HCT116 (cell line): Measurements from ENCODE around the gene AGTPBP1. TPM values are rescaled to one million over a fixed set of nuclear protein-coding genes. Genes with fewer than 3 reads are reported as not detected.

ENCODE experiments used
- ATAC-seq: fragments of 200-7000 bp; cut with Tn5 transposase; 2 replicates; pipeline ENCODE4 v1.9.1; 2020; ENCODE audit warnings: mild to moderate bottlenecking, moderate library complexity
- BruUV-seq: library from RNA; stranded (reverse); fragments of 400-500 nt; replicated peaks from 2 replicates; lab custom pipeline; 2021; lab: Mats Ljungman, UMichigan
- CTCF ChIA-PET: fragments of 300-600 bp; sonication (Branson Sonifier 250); formaldehyde crosslinking; loops from one replicate; lab custom pipeline; 2021; ENCODE audit warnings: antibody characterized with exemption; lab: Charles Lee
- POLR2A ChIA-PET: fragments of 300-600, 350-600 bp; sonication (Branson Sonifier 250); formaldehyde crosslinking; loops from one replicate; lab custom pipeline; 2021; ENCODE audit warnings: antibody characterized with exemption; lab: Charles Lee
- RAD21 ChIA-PET, 2 experiments: fragments of 300-600 bp; sonication (Branson Sonifier 250); formaldehyde crosslinking; loops; one replicate each; lab custom pipeline; 2023; ENCODE audit warnings: low total read pairs in 2 of 2; ENCODE audit not compliant: uncharacterized antibody in 2 of 2, unreplicated experiment in 2 of 2, low non-redundant PET in 1 of 2; lab: Charles Lee
- DNase-seq: peaks from one replicate; pipeline ENCODE4 v3.0.0-alpha.2; 2010; ENCODE audit warnings: low read depth, low spot score
- H2AFZ ChIP-seq: fragments of 200-600 bp; shearing (Covaris generic), sonication (generic); 2 replicates; pipeline ENCODE4 v1.6.1; 2017; ENCODE audit warnings: low read depth, mixed run types, mixed read lengths, antibody characterized with exemption, low read length; ENCODE audit not compliant: poor library complexity, severe bottlenecking
- H3K27ac ChIP-seq: 2 replicates; pipeline ENCODE4 v1.5.1; 2012; ENCODE audit warnings: low read depth, low read length
- H3K27me3 ChIP-seq: fragments of 200-600 bp; sonication (generic); 2 replicates; pipeline ENCODE4 v1.6.1; 2016; ENCODE audit warnings: mixed run types, low read length, mixed read lengths; ENCODE audit not compliant: insufficient read depth
- H3K36me3 ChIP-seq, 2 experiments: fragments of 200-500 bp in 1 of 2; fragments of 200-600 bp in 1 of 2; sonication (Bioruptor generic) in 1 of 2; sonication (generic) in 1 of 2; 2 replicates each; pipeline versions ENCODE4 v1.5.1 to v1.6.1; 2014 to 2016; ENCODE audit warnings: low read length in 2 of 2, inconsistent platforms in 1 of 2, mixed read lengths in 1 of 2, mixed run types in 1 of 2; ENCODE audit not compliant: insufficient read depth in 2 of 2, control insufficient read depth in 1 of 2
- H3K4me1 ChIP-seq, 2 experiments: fragments of 200-600 bp in 1 of 2; sonication (generic) in 1 of 2; 2 replicates each; pipeline versions ENCODE4 v1.5.1 to v1.6.1; 2012 to 2017; ENCODE audit warnings: low read length in 2 of 2, inconsistent platforms in 1 of 2, mild to moderate bottlenecking in 1 of 2, mixed read lengths in 1 of 2, mixed run types in 1 of 2, moderate library complexity in 1 of 2; ENCODE audit not compliant: insufficient read depth in 2 of 2, control insufficient read depth in 1 of 2
- H3K4me2 ChIP-seq: fragments of 200-600 bp; sonication (generic); 2 replicates; pipeline ENCODE4 v1.6.1; 2017; ENCODE audit warnings: mixed run types, low read length, mixed read lengths
- H3K4me3 ChIP-seq, 2 experiments: fragments of 200-600 bp in 1 of 2; sonication (generic) in 1 of 2; replicated peaks in 1 of 2; 2 replicates each; pipeline ENCODE4 v1.5.1; 2011 to 2016; ENCODE audit warnings: low read length in 2 of 2, control low read depth in 1 of 2, low read depth in 1 of 2, mild to moderate bottlenecking in 1 of 2, mixed read lengths in 1 of 2, mixed run types in 1 of 2
- H3K79me2 ChIP-seq: fragments of 200-600 bp; sonication (generic); 2 replicates; pipeline ENCODE4 v1.6.1; 2017; ENCODE audit warnings: mild to moderate bottlenecking, mixed run types, low read length, moderate library complexity, mixed read lengths; ENCODE audit not compliant: insufficient read depth
- H3K9ac ChIP-seq: fragments of 200-600 bp; sonication (generic); 2 replicates; pipeline ENCODE4 v1.6.1; 2016; ENCODE audit warnings: low read length, mixed read lengths
- H3K9me2 ChIP-seq: fragments of 200-600 bp; sonication (generic), shearing (Covaris generic); 2 replicates; pipeline ENCODE4 v1.6.1; 2017; ENCODE audit warnings: mixed run types, mild to moderate bottlenecking, moderate library complexity; ENCODE audit not compliant: insufficient read depth
- H3K9me3 ChIP-seq, 2 experiments: fragments of 200-500 bp in 1 of 2; fragments of 200-600 bp in 1 of 2; sonication (Bioruptor generic) in 1 of 2; sonication (generic) in 1 of 2; 2 replicates each; pipeline ENCODE4 v1.6.1; 2014 to 2017; ENCODE audit warnings: low read length in 2 of 2, mixed read lengths in 2 of 2, inconsistent platforms in 1 of 2, low read depth in 1 of 2, mild to moderate bottlenecking in 1 of 2, mixed run types in 1 of 2, moderate library complexity in 1 of 2; ENCODE audit not compliant: control insufficient read depth in 1 of 2, insufficient read depth in 1 of 2
- H4K20me1 ChIP-seq: fragments of 200-600 bp; sonication (generic), shearing (Covaris generic); 2 replicates; pipeline ENCODE4 v1.6.1; 2017; ENCODE audit warnings: mixed run types, mild to moderate bottlenecking, moderate library complexity; ENCODE audit not compliant: insufficient read depth
- ATF3 ChIP-seq: IDR thresholded peaks from 2 replicates; pipeline ENCODE4 v1.6.1; 2012
- CBX3 ChIP-seq: IDR thresholded peaks from 2 replicates; pipeline ENCODE4 v1.6.1; 2012; ENCODE audit warnings: low read depth
- CEBPB ChIP-seq: IDR thresholded peaks from 2 replicates; pipeline ENCODE4 v1.6.1; 2012; ENCODE audit warnings: low read depth
- EGR1 ChIP-seq: IDR thresholded peaks from 2 replicates; pipeline ENCODE4 v1.6.1; 2012; ENCODE audit warnings: low read depth
- ELF1 ChIP-seq: IDR thresholded peaks from 2 replicates; pipeline ENCODE4 v1.6.1; 2012; ENCODE audit warnings: low read depth, borderline replicate concordance
- EZH2 ChIP-seq: fragments of 200-600 bp; sonication (generic); IDR thresholded peaks from 2 replicates; pipeline ENCODE4 v1.6.1; 2017; ENCODE audit warnings: antibody characterized with exemption, mixed run types
- EZH2phosphoT487 ChIP-seq: fragments of 200-600 bp; IDR thresholded peaks from 2 replicates; pipeline ENCODE4 v1.6.1; 2018; ENCODE audit warnings: antibody characterized with exemption, borderline replicate concordance
- MAX ChIP-seq: IDR thresholded peaks from 2 replicates; pipeline ENCODE4 v1.6.1; 2012
- POLR2AphosphoS5 ChIP-seq: IDR thresholded peaks from 2 replicates; pipeline ENCODE4 v1.6.1; 2011; ENCODE audit warnings: mild to moderate bottlenecking, low read depth, low read length, moderate library complexity
- RAD21 ChIP-seq: IDR thresholded peaks from 2 replicates; pipeline ENCODE4 v1.6.1; 2012; ENCODE audit warnings: low read depth, mild to moderate bottlenecking
- REST ChIP-seq: IDR thresholded peaks from 2 replicates; pipeline ENCODE4 v1.6.1; 2012; ENCODE audit warnings: low read depth
- SIN3A ChIP-seq: IDR thresholded peaks from 2 replicates; pipeline ENCODE4 v1.6.1; 2012; ENCODE audit warnings: low read depth
- SRF ChIP-seq: IDR thresholded peaks from 2 replicates; pipeline ENCODE4 v1.6.1; 2012; ENCODE audit warnings: low read depth
- YY1 ChIP-seq: IDR thresholded peaks from 2 replicates; pipeline ENCODE4 v1.6.1; 2011; ENCODE audit warnings: low read length, low read depth, moderate library complexity, mild to moderate bottlenecking; ENCODE audit not compliant: insufficient replicate concordance; ENCODE audit errors: extremely low read depth
- ZBTB33 ChIP-seq: IDR thresholded peaks from 2 replicates; pipeline ENCODE4 v1.6.1; 2011; ENCODE audit warnings: mild to moderate bottlenecking, low read length, moderate library complexity; ENCODE audit not compliant: insufficient replicate concordance; ENCODE audit errors: extremely low read depth
- ZFX ChIP-seq: fragments of 450-650 bp; IDR thresholded peaks from 2 replicates; pipeline ENCODE4 v1.6.1; 2017
- ZNF274 ChIP-seq: fragments of 200-500 bp; sonication (Bioruptor generic); IDR thresholded peaks from 2 replicates; pipeline ENCODE4 v1.6.1; 2014; ENCODE audit warnings: mild to moderate bottlenecking, low read depth, low read length, inconsistent platforms
- intact Hi-C: fragments of 100-400 bp; cut with micrococcal nuclease; formaldehyde crosslinking; loops from 2 replicates; pipeline ENCODE4 v1.10.0; 2022
- total RNA-seq: library from RNA; stranded (reverse); gene quantifications from one replicate; pipeline ENCODE4 v1.2.1, GENCODE V29; 2021; ENCODE audit not compliant: unreplicated experiment

The AGTPBP1 gene
- total RNA-seq, 1 experiment from 2014 or later = 17.4 TPM

GRCh38 chr9:85523202-85523601 is 218.6 kb downstream of the AGTPBP1 start:
- no TSS peak for BruUV-seq
- Histone ChIP-seq H3K79me2 (no peaks in the 10 kb centered on the region), H3K4me1 (no peaks in the 10 kb centered on the region), H4K20me1 (no peaks in the 10 kb centered on the region), H3K27me3 (no peaks in the 10 kb centered on the region), H3K36me3 (no peaks in the 10 kb centered on the region; a peak in 1 of 4 replicates), H3K9me2 (no peaks in the 10 kb centered on the region), H3K27ac (no peak overlapping the region), H3K4me2 (no peak overlapping the region), H3K9me3 (no peaks in the 10 kb centered on the region), H3K4me3 (no peak overlapping the region), H3K9ac (no peak overlapping the region), H2AFZ (no peak overlapping the region)
- ChIA-PET POLR2A (no interaction called here), RAD21 (no interaction called here), CTCF (no interaction called here)
- intact Hi-C loops = no loop called here
- ATAC-seq = no peak
- no peak for DNase-seq
- no peak for TF ChIP-seq ZFX
- no peak for TF ChIP-seq ELF1
- TF ChIP-seq ATF3 = no peak
- TF ChIP-seq EZH2phosphoT487 = no peak
- TF ChIP-seq ZNF274 = no peak
- TF ChIP-seq EZH2 = no peak
- no peak for TF ChIP-seq YY1
- TF ChIP-seq EGR1 = no peak
- no peak for TF ChIP-seq RAD21
- TF ChIP-seq ZBTB33 = no peak
- no peak for TF ChIP-seq SRF
- no peak for TF ChIP-seq REST
- TF ChIP-seq SIN3A = no peak
- no peak for TF ChIP-seq MAX
- no peak for TF ChIP-seq CEBPB
- no peak for TF ChIP-seq POLR2AphosphoS5
- no peak for TF ChIP-seq CBX3
